Activated naive CD4-positive, alpha-beta T cell treated with Interleukin-2 at 50 U/mL for 16 hours (primary cell): ENCODE results near the gene AURKA.

Source experiments
- DNase-seq: peaks from one replicate; pipeline ENCODE4 v3.0.0-alpha.2; 2020

AURKA gene

DNA sequence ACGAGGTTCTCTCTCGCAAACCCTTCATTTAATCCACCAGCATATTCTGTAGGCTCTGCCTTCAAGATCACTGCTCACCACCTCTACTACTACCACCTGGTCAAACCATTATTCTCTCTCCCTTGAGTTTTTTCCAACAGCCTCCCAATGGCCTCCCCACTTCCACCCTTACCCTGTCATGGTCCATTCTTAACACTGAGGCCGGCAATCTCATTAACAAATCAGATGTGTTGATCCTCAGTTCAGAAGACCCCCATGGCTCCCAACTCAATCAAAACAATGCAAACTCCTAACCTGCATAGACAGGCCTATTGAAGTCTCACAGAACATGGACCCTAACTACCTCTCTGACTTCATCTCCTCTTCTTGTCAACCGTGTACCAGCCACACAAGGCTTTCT is 2.2 kb downstream of the AURKA start:
- no peak for DNase-seq

DNA sequence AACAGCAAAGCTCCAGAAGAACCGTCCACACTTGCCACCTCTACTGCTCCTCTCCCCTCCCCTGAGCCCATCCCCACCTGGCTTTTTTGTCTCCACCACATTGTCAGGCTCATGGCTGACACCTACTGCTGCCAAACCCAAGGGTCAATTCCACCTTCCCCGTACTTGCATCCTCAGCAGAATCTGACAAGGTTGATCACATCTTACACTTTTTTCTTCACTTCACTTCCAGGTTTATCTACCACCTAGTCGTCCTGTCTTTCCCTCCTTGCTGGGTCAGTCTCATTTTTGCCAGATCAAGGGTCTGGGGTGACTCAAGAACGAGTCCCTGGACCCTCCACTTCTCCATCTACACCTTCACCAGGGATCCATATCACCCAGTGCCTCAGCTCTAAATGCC is 3.1 kb downstream of the AURKA start:
- no peak for DNase-seq

- DNase-seq: no peak
Measured at GRCh38 chr20:56386219-56386618, 5.8 kb downstream of the AURKA start.

- no peak for DNase-seq
Measured at GRCh38 chr20:56385130-56385529, 6.9 kb downstream of the AURKA start.

GRCh38 chr20:56383334-56383733 is 8.7 kb downstream of the AURKA start:
- no peak for DNase-seq

DNA sequence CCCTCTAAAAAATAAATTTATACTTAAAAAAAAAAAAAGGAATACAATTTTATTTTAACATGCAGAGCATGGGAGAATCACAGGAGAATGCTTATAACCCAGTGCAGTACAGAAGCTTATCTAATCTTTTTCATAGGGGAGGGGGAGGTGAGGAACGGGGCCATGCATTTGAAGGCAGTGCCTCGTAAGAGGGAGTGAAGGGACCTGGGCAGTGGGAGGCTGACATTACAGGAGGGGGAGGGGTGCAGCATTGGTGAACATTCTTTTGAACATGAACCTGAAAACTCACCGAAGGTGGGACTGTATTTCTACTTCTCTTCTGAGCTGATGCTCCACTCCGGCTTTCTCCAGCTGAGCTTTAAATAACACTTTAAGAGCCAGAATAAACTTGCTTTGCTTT is 9.3 kb downstream of the AURKA start:
- DNase-seq: no peak

DNA sequence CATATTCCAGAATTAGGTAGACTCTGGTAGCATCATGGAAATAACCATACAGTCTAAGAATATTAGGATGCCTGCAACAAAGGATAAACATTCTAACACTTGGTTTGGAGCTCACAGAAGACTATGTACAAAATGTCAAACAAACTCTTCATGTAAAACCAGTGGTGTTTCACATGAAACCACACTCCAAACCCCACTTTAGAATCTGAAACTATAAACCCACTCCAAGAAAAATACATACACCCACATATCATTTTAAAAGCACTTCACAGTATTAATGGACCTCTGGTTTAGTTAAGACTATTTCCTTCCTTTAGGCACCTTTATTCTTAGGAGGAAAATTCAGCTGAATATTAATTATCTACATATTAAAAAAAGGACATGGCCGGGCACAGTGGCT is 10.5 kb downstream of the AURKA start:
- DNase-seq: no peak

DNA sequence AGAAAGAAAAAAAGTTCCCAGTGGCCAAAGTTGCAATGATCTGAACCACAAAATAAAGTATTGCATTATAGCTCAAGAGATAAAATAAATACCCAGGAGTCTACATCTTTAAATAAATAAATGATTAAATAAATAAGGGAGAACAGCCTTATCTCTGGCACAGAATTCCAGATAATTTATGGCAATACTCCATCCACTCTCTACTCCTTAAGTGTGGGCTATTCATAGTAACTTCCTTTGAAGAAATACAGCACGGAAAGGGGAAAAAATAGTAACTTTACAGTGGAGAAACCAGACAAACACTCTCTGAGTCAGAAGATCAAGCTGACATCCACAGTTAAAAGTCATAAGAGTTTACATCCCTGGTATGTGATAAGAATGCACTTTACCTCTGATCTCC is 11.6 kb downstream of the AURKA start:
- DNase-seq: no peak

DNA sequence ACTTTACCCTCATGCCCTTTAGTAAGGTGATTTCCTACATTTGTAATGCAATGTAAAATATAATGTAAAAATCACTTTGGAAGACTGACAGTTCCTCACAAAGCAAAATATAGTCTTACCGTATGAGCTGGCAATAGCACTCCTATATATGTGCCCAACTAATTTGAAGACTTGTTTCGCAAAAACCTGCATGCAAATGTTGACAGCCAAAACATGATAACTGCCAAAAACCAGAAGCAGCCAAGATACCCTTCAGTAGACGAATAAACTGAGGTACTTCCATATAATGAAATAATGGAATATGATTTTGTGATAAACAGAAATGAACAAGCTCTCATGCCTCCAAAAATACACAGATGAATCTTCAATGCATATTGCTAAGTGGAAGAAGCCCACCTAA is 13.6 kb downstream of the AURKA start:
- DNase-seq: no peak

GRCh38 chr20:56376331-56376730 is 15.7 kb downstream of the AURKA start:
- DNase-seq: no peak

DNA sequence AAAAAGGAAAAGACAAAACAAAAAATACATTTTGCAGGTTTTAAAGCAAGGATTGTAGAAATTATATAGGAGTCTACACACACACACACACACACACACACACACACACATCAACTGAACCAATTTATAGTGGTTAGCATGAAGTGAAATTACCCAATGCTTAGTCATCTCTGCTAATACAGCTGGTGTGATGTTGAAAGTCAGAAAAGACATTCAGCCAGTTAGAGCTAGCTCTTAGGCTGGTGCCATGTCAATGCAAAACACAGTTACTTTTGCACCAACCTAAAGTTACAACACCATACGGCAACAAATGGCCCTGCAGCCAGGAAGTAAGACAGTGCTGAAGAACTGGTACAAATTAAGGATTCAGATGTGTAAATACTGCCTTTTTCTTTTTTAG is 18.1 kb downstream of the AURKA start:
- DNase-seq: no peak

DNA sequence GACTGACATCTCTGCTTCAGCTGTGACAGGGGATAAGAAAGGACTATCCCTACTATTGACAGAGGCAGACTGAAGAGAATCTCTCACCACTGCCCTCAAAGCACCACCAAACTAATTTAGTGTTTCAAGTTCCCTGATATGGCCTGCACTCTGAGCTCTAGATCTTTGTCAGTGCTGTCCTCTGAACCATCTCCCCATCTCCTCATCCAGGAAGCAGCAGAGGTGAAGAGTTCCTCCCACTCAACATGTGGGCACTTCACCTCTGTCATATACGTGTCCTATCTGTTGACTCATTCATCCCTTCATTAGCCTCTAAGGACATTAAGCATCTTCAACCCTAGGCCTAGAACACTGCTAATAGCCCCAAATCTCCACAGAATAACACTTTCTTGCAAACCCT is 19.2 kb downstream of the AURKA start:
- no peak for DNase-seq

GRCh38 chr20:56371977-56372376 is 20.0 kb downstream of the AURKA start:
- DNase-seq: no peak

DNA sequence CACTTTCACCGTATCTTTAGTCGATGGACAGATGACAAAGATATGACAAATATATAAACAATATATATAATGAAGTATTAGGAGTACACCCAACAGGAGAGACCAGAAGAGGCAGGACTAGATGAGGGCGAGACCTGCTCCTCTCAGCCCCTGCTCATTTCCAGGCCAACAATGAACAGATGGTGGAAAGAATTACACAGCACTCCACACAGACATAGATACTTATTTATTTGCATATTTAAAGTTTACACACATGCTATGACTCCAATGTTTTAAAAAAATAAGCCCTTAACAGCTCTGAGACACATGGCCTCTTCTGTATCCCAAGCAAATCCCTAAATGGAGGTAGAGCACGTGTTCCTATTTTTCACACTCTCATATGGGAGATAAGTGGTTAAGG is 22.8 kb downstream of the AURKA start:
- no peak for DNase-seq

DNA sequence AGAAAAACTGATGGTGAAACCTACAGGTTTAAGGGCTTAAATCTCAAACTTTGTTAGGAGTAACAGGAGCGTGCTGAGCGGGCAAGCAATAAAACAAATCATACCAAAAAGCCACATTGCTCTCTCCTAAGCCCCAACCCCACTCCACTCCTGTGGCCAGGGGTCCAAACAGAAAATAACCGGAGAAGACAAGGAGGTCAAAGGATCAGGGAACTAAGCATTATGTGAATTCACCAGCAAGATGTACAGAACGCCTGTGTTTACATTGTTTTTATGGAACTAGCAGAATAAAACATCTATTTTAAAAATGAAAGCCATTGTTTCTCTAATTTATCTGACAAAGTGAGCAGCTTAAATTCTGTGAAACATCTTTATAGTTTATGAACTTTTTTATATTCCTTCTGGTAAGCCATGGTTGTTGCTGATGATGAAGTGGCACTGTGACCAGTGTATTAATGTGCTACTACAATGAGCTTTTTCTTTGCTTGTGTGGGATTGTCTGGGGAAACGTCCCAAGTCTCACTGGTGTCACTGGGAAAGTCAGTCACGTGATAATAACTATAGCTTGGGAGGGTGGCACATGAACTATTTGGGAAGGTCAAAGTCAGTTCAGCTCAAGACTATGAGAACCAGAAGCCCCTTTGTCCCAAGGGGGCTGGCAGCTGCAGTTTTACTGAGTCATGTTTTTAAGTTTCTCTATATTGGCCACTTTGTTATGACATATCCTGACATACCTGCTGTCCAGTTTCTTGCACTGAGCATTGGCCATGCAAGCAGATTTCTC is 23.5 kb downstream of the AURKA start:
- no peak for DNase-seq

- DNase-seq: no peak
Measured at GRCh38 chr20:56363491-56363890, 28.5 kb downstream of the AURKA start.

- no peak for DNase-seq
Measured at GRCh38 chr20:56362833-56363413, 29.1 kb downstream of the AURKA start.

DNA sequence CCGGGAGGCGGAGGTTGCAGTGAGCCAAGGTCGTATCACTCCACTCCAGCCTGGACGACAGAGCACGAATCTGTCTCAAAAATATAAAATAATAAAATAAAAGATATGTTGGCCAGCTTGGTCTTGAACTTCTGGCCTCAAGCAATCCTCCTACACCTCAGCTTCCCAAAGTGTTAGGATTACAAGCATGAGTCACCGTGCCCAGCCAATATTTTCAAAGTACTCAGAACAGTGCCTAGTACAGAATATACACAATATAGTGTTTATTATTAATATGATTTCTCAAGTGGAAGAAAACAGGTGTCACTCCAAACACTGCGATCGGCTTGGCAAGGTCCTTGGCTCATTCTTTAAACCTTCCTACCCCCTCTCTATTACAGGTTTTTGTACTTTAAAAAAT is 30.1 kb downstream of the AURKA start:
- DNase-seq: no peak

DNA sequence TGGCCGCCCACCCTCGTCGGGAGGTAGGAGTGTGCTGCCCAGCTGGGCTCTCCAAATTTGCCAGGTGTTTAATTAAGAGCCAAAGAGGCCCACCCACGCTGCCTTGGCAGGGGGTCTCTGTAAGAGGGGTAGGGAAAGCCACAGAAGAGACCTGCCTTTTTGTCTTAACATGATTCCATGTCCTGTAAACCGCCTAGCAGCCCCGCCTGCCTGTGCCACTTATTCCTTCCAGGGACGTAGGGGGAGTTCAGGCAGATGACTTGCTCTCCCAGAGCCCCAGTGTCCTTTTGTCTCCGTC is 31.2 kb downstream of the AURKA start:
- DNase-seq: no peak

GRCh38 chr20:56360133-56360907 is 31.7 kb downstream of the AURKA start:
- no peak for DNase-seq

DNA sequence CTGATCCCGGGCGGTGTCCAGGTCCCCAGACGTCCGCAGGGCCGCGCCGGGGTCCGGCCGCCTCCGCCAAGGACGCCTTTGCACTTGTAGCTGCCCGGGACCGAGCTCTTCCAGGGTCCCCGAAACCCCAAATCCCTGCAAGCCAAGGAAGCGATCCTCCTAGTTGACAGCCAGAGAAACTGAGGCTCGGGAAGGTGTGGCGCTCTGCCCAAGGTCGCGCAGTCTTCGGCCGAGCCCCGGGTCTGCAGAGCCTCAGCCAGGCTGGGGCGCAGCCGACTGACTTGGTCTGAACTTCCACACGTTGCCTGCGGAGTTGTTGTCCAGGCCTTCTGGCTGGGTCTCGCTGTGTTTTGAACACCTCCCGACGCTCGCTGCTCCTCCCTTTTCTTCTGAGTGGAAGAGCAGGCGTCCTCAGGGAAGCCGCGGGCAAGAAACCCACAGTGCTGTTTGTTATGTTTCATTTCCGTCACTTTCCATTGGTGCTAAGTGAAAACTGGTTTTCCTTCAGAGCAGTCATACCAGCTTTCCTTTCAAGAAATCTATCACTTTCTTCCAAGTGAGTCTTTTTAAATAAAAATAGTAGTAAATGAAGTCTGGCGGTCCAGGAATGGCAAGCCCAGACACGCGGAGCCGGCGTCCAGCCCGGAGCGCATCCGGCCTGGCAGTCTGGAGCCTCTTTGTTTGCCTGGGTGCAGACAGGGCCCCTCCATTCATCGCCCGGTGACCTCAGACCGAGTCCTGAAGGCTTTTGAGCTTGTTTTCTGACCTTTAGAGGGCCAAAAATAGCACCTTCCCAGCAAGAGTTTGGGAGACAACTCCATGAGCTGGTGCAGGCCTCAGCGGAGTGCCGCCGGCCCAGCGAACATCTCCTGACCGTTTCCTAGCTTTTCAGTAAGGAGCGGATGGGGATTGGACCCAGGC is 32.5 kb downstream of the AURKA start:
- DNase-seq: peak; percentile 18

DNA sequence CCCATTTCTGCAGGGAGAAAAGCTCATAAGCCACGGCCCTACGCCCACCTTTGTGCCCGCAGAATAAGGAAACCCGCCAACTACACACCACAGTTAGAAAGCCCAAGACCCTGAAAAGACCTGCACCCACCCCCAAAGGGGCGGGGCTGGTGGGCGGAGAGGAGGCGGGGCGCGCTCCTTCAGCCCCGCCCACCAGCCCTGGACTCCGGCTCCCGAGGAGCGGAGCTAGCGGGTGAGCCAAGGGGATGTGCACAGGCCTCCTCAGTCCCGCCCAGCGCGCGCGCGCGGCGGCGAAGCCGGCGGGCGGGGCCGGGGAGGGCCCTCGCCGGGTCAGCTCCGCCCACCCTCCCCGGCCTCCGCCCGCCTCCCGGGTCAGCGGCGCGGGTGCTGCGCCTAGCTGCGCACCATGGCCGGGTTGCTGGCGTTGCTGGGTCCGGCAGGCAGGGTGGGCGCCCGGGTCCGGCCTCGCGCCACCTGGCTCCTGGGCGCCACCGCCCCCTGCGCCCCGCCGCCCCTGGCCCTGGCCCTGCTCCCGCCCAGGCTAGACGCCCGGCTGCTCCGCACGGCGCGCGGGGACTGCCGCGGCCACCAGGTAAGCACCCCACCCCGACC is 33.3 kb downstream of the AURKA start, which contains the start of gene FAM210B:
FAM210B (plus strand) TSS at position 375 of the 612 bp plus-strand sequence; CDS start at position 407, 32 bp downstream.
- DNase-seq: peak; percentile 83

GRCh38 chr20:56358070-56358469 is 33.9 kb downstream of the AURKA start:
- no peak for DNase-seq
